IMR-90 (cell line): ENCODE results near the gene SLC19A1. TPM values are rescaled to one million over a fixed set of nuclear protein-coding genes. Genes with fewer than 3 reads are reported as not detected.

Source experiments
- ATAC-seq: fragments of 200-7000 bp; cut with Tn5 transposase; 2 replicates; pipeline ENCODE4 v1.9.1; 2020; ENCODE audit warnings: low read depth, mild to moderate bottlenecking, moderate library complexity
- BruUV-seq: library from RNA; stranded (reverse); fragments of 400-500 nt; replicated peaks from 2 replicates; lab custom pipeline; 2021; lab: Mats Ljungman, UMichigan
- CTCF ChIA-PET: fragments of 300-600 bp; formaldehyde crosslinking; extraction: SDS; loops from one replicate; lab custom pipeline; 2021; ENCODE audit warnings: antibody characterized with exemption; lab: Yijun Ruan, JAX
- POLR2A ChIA-PET: fragments of 300-600 bp; sonication (Branson Sonifier 250); formaldehyde crosslinking; loops from one replicate; lab custom pipeline; 2022; ENCODE audit warnings: antibody characterized with exemption; ENCODE audit not compliant: unreplicated experiment; lab: Charles Lee
- DNase-seq: peaks from one replicate; pipeline ENCODE4 v3.0.0; 2013
- H2AFZ ChIP-seq: replicated peaks from 2 replicates; pipeline ENCODE3; 2013; ENCODE audit warnings: low read length, mild to moderate bottlenecking; ENCODE audit not compliant: poor library complexity
- H2AK5ac ChIP-seq: 2 replicates; pipeline ENCODE4 v1.6.1; 2013; ENCODE audit warnings: low read depth, low read length, inconsistent platforms
- H2AK9ac ChIP-seq: replicated peaks from 2 replicates; pipeline ENCODE3; 2013; ENCODE audit warnings: mild to moderate bottlenecking, low read depth, low read length, moderate library complexity; ENCODE audit not compliant: poor library complexity
- H2BK120ac ChIP-seq: 2 replicates; pipeline ENCODE4 v1.6.1; 2013; ENCODE audit warnings: low read depth, low read length, inconsistent platforms
- H2BK15ac ChIP-seq: 3 replicates; pipeline ENCODE4 v1.6.1; 2013; ENCODE audit warnings: low read depth, low read length, inconsistent platforms
- H2BK20ac ChIP-seq: 2 replicates; pipeline ENCODE4 v1.6.1; 2013; ENCODE audit warnings: low read depth, mild to moderate bottlenecking, inconsistent platforms, low read length, moderate library complexity
- H2BK5ac ChIP-seq: 2 replicates; pipeline ENCODE4 v1.6.1; 2013; ENCODE audit warnings: mild to moderate bottlenecking, low read depth, low read length, inconsistent platforms; ENCODE audit not compliant: poor library complexity, severe bottlenecking
- H3K14ac ChIP-seq: replicated peaks from 2 replicates; pipeline ENCODE4 v1.6.1; 2013; ENCODE audit warnings: low read depth, low read length, inconsistent platforms
- H3K18ac ChIP-seq: 2 replicates; pipeline ENCODE4 v1.6.1; 2013; ENCODE audit warnings: low read depth, low read length, control low read depth
- H3K23ac ChIP-seq: 2 replicates; pipeline ENCODE4 v1.6.1; 2013; ENCODE audit warnings: low read depth, low read length, inconsistent platforms
- H3K27ac ChIP-seq: 2 replicates; pipeline ENCODE4 v1.5.1; 2013; ENCODE audit warnings: mild to moderate bottlenecking, control low read depth, low read length; ENCODE audit not compliant: insufficient read depth
- H3K27me3 ChIP-seq: 2 replicates; pipeline ENCODE4 v1.6.1; 2013; ENCODE audit warnings: low read length; ENCODE audit not compliant: control insufficient read depth, insufficient read depth
- H3K36me3 ChIP-seq: 2 replicates; pipeline ENCODE4 v1.6.1; 2013; ENCODE audit warnings: low read length, mixed read lengths; ENCODE audit not compliant: control insufficient read depth, insufficient read depth
- H3K4ac ChIP-seq: 2 replicates; pipeline ENCODE4 v1.6.1; 2013; ENCODE audit warnings: low read depth, low read length, inconsistent platforms
- H3K4me1 ChIP-seq: 2 replicates; pipeline ENCODE4 v1.6.1; 2013; ENCODE audit warnings: low read length, mixed read lengths; ENCODE audit not compliant: control insufficient read depth, insufficient read depth
- H3K4me2 ChIP-seq: 2 replicates; pipeline ENCODE4 v1.6.1; 2013; ENCODE audit warnings: low read depth, mild to moderate bottlenecking, control low read depth, low read length, moderate library complexity
- H3K4me3 ChIP-seq: 2 replicates; pipeline ENCODE4 v1.5.1; 2013; ENCODE audit warnings: low read depth, mild to moderate bottlenecking, control low read depth, low read length, moderate library complexity; ENCODE audit not compliant: insufficient read depth
- H3K56ac ChIP-seq: 2 replicates; pipeline ENCODE4 v1.6.1; 2013; ENCODE audit warnings: low read length, inconsistent platforms; ENCODE audit not compliant: insufficient read depth; ENCODE audit errors: extremely low read depth
- H3K79me1 ChIP-seq, 2 experiments: 2 replicates each; pipeline ENCODE4 v1.6.1; 2013; ENCODE audit warnings: low read length in 2 of 2, inconsistent platforms in 1 of 2, low read depth in 1 of 2
- H3K9ac ChIP-seq: 2 replicates; pipeline ENCODE4 v1.6.1; 2013; ENCODE audit warnings: low read depth, low read length, control low read depth
- H3K9me1 ChIP-seq: 2 replicates; pipeline ENCODE4 v1.6.1; 2013; ENCODE audit warnings: low read length, inconsistent platforms; ENCODE audit not compliant: insufficient read depth
- H3K9me3 ChIP-seq: 2 replicates; pipeline ENCODE4 v1.6.1; 2013; ENCODE audit warnings: low read length; ENCODE audit not compliant: control insufficient read depth, insufficient read depth
- H4K20me1 ChIP-seq: 2 replicates; pipeline ENCODE4 v1.6.1; 2013; ENCODE audit warnings: low read length, inconsistent platforms; ENCODE audit not compliant: insufficient read depth
- H4K5ac ChIP-seq: 2 replicates; pipeline ENCODE4 v1.6.1; 2013; ENCODE audit warnings: mild to moderate bottlenecking, low read depth, low read length, control low read depth
- H4K8ac ChIP-seq, 2 experiments: 2 replicates each; pipeline ENCODE4 v1.6.1; 2013; ENCODE audit warnings: low read depth in 2 of 2, low read length in 2 of 2, control low read depth in 1 of 2, inconsistent platforms in 1 of 2
- H4K91ac ChIP-seq: 2 replicates; pipeline ENCODE4 v1.6.1; 2013; ENCODE audit warnings: low read depth, low read length, inconsistent platforms; ENCODE audit not compliant: insufficient read depth
- BHLHE40 ChIP-seq: fragments of 150-350 bp; IDR thresholded peaks from 2 replicates; pipeline ENCODE4 v1.6.1; 2016; ENCODE audit warnings: mild to moderate bottlenecking, low read depth, low read length
- CEBPB ChIP-seq: IDR thresholded peaks from 2 replicates; pipeline ENCODE4 v1.6.1; 2012; ENCODE audit warnings: low read depth, low read length, improper control_type of control experiment
- CHD1 ChIP-seq: IDR thresholded peaks from 2 replicates; pipeline ENCODE4 v1.6.1; 2012; ENCODE audit warnings: low read depth, low read length, improper control_type of control experiment
- CTCF ChIP-seq: conservative IDR thresholded peaks from 2 replicates; pipeline ENCODE4 v1.5.1; 2012; ENCODE audit warnings: mild to moderate bottlenecking, low read depth, low read length, improper control_type of control experiment
- FOS ChIP-seq: fragments of 150-350 bp; IDR thresholded peaks from 2 replicates; pipeline ENCODE4 v1.6.1; 2016; ENCODE audit warnings: low read depth, low read length
- MAFK ChIP-seq: IDR thresholded peaks from 2 replicates; pipeline ENCODE4 v1.6.1; 2012; ENCODE audit warnings: low read depth, low read length, improper control_type of control experiment
- MAZ ChIP-seq: IDR thresholded peaks from 2 replicates; pipeline ENCODE4 v1.6.1; 2012; ENCODE audit warnings: low read depth, mild to moderate bottlenecking, low read length, improper control_type of control experiment, moderate library complexity, borderline replicate concordance
- MXI1 ChIP-seq: IDR thresholded peaks from 2 replicates; pipeline ENCODE4 v1.6.1; 2012; ENCODE audit warnings: low read depth, mild to moderate bottlenecking, low read length, moderate library complexity, borderline replicate concordance
- NFE2L2 ChIP-seq: fragments of 150-350 bp; IDR thresholded peaks from 2 replicates; pipeline ENCODE4 v1.6.1; 2016; ENCODE audit warnings: low read depth, mild to moderate bottlenecking, low read length
- POLR2A ChIP-seq: IDR thresholded peaks from 2 replicates; pipeline ENCODE4 v1.6.1; 2012; ENCODE audit warnings: mild to moderate bottlenecking, low read depth, low read length
- RAD21 ChIP-seq: IDR thresholded peaks from 2 replicates; pipeline ENCODE4 v1.6.1; 2012; ENCODE audit warnings: low read length, improper control_type of control experiment
- RCOR1 ChIP-seq: IDR thresholded peaks from 2 replicates; pipeline ENCODE4 v1.6.1; 2012; ENCODE audit warnings: mild to moderate bottlenecking, low read length, improper control_type of control experiment; ENCODE audit not compliant: insufficient replicate concordance
- SMC3 ChIP-seq: fragments of 150-350 bp; IDR thresholded peaks from 2 replicates; pipeline ENCODE4 v1.6.1; 2016; ENCODE audit warnings: low read depth, mild to moderate bottlenecking, antibody characterized with exemption, low read length, moderate library complexity
- USF2 ChIP-seq: fragments of 150-350 bp; IDR thresholded peaks from 2 replicates; pipeline ENCODE4 v1.6.1; 2017; ENCODE audit warnings: mild to moderate bottlenecking, antibody characterized with exemption, low read length, low read depth
- WGBS, 2 experiments: methylation state at CpG; one replicate each; pipeline versions ENCODE4 v1.1.5 to v1.1.7; 2013; ENCODE audit warnings: missing lambda C conversion rate in 2 of 2; ENCODE audit not compliant: insufficient read length in 1 of 2; ENCODE audit errors: extremely low coverage in 2 of 2; 5-methylcytosine and 5-hydroxymethylcytosine counted together
- dilution Hi-C: fragments of 300-500 bp; cut with HindIII; formaldehyde crosslinking; loops from one replicate; pipeline ENCODE4 v1.14.3; 2018; ENCODE audit warnings: low sequenced_read_pairs; ENCODE audit not compliant: unreplicated experiment
- in situ Hi-C: fragments of 300-500 bp; cut with MboI; formaldehyde crosslinking; loops from 3 replicates; pipeline ENCODE4 v1.14.3; 2019; ENCODE audit warnings: low sequenced_read_pairs, inconsistent platforms, mixed read lengths
- intact Hi-C: fragments of 100-400 bp; cut with micrococcal nuclease; formaldehyde crosslinking; loops from 2 replicates; pipeline ENCODE4 v1.10.0; 2022
- polyA plus RNA-seq, 3 experiments: library from polyadenylated mRNA; depleted of rRNA; stranded (reverse); fragments of >200 nt; gene quantifications; 2 replicates each; pipeline ENCODE4 v1.2.3, GENCODE V29; 2012; ENCODE audit warnings: low replicate concordance in 1 of 3
- total RNA-seq: library from RNA; depleted of rRNA; stranded (reverse); fragments of >200 nt; gene quantifications from 2 replicates; pipeline ENCODE4 v1.2.3, GENCODE V29; 2012

Gene SLC19A1
- total and polyA plus RNA-seq, 2 of the 4 experiments (the other 2 are of a cell fraction), result 2.2 to 16.2 TPM

GRCh38 chr21:45472445-45473365, 69.5 kb downstream of the SLC19A1 start:
- dilution Hi-C loops (no loop called here), intact Hi-C loops (no loop called here), in situ Hi-C loops (no loop called here)
- no peak overlapping the region for H2BK20ac ChIP-seq
- peaks cover 44% of the 10 kb centered on the region for H3K36me3 ChIP-seq
- H4K8ac ChIP-seq, result no peak overlapping the region
- peak overlapping the region; percentile 39 for H2AFZ ChIP-seq
- H2BK5ac ChIP-seq, result no peak overlapping the region
- H3K79me1 ChIP-seq, result peaks cover 15 to 55% of the 10 kb centered on the region in 2 experiments; a peak in 3 of 4 replicates
- 91% methylated on average over 17 of the region's 42 CpGs; no CpG with 5 or more reads in 1 of the 2 experiments for WGBS, 2 experiments
- peaks cover 22% of the 10 kb centered on the region for H3K9me1 ChIP-seq
- peaks cover 60% of the 10 kb centered on the region for H4K20me1 ChIP-seq
- no peak overlapping the region for H3K4me2 ChIP-seq
- no peak for ATAC-seq
- no peak overlapping the region for H4K5ac ChIP-seq
- H3K9me3 ChIP-seq, result no peaks in the 10 kb centered on the region
- no peak overlapping the region for H3K27ac ChIP-seq
- DNase-seq, result no peak
- no peaks in the 10 kb centered on the region for H3K27me3 ChIP-seq
- H2AK5ac ChIP-seq, result peak overlapping the region; percentile 23; the same call in 1 of the 2 replicates
- H3K18ac ChIP-seq, result no peak overlapping the region
- H3K4me1 ChIP-seq, result peaks cover 32% of the 10 kb centered on the region
- no peak overlapping the region for H3K56ac ChIP-seq
- H3K14ac ChIP-seq, result no peak overlapping the region
- H2AK9ac ChIP-seq, result peak overlapping the region; percentile 9
- H2BK120ac ChIP-seq, result no peak overlapping the region
- no peak overlapping the region for H3K4ac ChIP-seq
- no peak overlapping the region; the same call in 1 of the 2 replicates for H4K91ac ChIP-seq
- H3K4me3 ChIP-seq, result no peak overlapping the region
- ChIA-PET CTCF (interaction anchor here (1.0 kb wide), 1 partner anchor 10 kb away, joined by 4 read pairs; no protein-coding TSS in a partner anchor), POLR2A (interaction anchor here (0.7 kb wide), 1 partner anchor 36 kb away, joined by 4 read pairs; no protein-coding TSS in a partner anchor)
- no peak overlapping the region for H3K9ac ChIP-seq
- H2BK15ac ChIP-seq, result no peak overlapping the region
- no peak overlapping the region; the same call in 1 of the 2 replicates for H3K23ac ChIP-seq
- BruUV-seq, result no TSS peak
- TF ChIP-seq CEBPB, result no peak
- no peak for TF ChIP-seq BHLHE40
- TF ChIP-seq MXI1, result no peak
- TF ChIP-seq SMC3, result no peak
- no peak for TF ChIP-seq USF2
- TF ChIP-seq CHD1, result no peak
- no peak for TF ChIP-seq FOS
- no peak for TF ChIP-seq RCOR1
- no peak for TF ChIP-seq NFE2L2
- TF ChIP-seq MAZ, result no peak
- no peak for TF ChIP-seq CTCF
- no peak for TF ChIP-seq RAD21
- TF ChIP-seq MAFK, result no peak
- TF ChIP-seq POLR2A, result no peak
